Nephron (organoid): Measurements from ENCODE around the gene SDSL.

ENCODE experiments used
- H3K27ac Mint-ChIP-seq, 3 experiments: 2 replicates each; pipeline ENCODE4 v1.8.0; 2020; ENCODE audit warnings: mixed read lengths in 3 of 3, mild to moderate bottlenecking in 2 of 3, moderate library complexity in 1 of 3
- H3K27me3 Mint-ChIP-seq: 2 replicates; pipeline ENCODE4 v1.8.0; 2021; ENCODE audit warnings: low read depth, mild to moderate bottlenecking, moderate library complexity, mixed read lengths
- H3K36me3 Mint-ChIP-seq: 2 replicates; pipeline ENCODE4 v1.8.0; 2020; ENCODE audit warnings: low read depth, mixed read lengths
- H3K4me1 Mint-ChIP-seq: 2 replicates; pipeline ENCODE4 v1.8.0; 2020; ENCODE audit warnings: mixed read lengths
- H3K4me3 Mint-ChIP-seq, 3 experiments: 2 replicates each; pipeline ENCODE4 v1.8.0; 2020; ENCODE audit warnings: mild to moderate bottlenecking in 3 of 3, mixed read lengths in 3 of 3, moderate library complexity in 2 of 3
- H3K9me3 Mint-ChIP-seq: 2 replicates; pipeline ENCODE4 v1.8.0; 2020; ENCODE audit warnings: mixed read lengths
- CTCF ChIP-seq, 3 experiments: fragments of 200-600 bp; sonication (generic); IDR thresholded peaks; one replicate each; pipeline ENCODE4 v1.5.0; 2021; ENCODE audit warnings: antibody characterized with exemption in 3 of 3; ENCODE audit not compliant: unreplicated experiment in 3 of 3

The SDSL gene

GRCh38 chr12:113392988-113393579 is 29.1 kb upstream of the SDSL start:
- TF ChIP-seq CTCF (IDR thresholded peaks at IDR 0.05; ENCODE audit: unreplicated experiment in 3 of 3), result no peak
- no peaks in the 10 kb centered on the region for H3K9me3 Mint-ChIP-seq
- H3K36me3 Mint-ChIP-seq, result peaks cover 5% of the 10 kb centered on the region
- no peaks in the 10 kb centered on the region for H3K4me1 Mint-ChIP-seq
- H3K27me3 Mint-ChIP-seq, result peaks cover 15% of the 10 kb centered on the region
- no peak overlapping the region for H3K4me3 Mint-ChIP-seq
- no peak overlapping the region for H3K27ac Mint-ChIP-seq

GRCh38 chr12:113393749-113394148 is 28.4 kb upstream of the SDSL start:
- peaks cover 15% of the 10 kb centered on the region for H3K27me3 Mint-ChIP-seq
- H3K9me3 Mint-ChIP-seq, result no peaks in the 10 kb centered on the region
- H3K36me3 Mint-ChIP-seq, result peaks cover 2% of the 10 kb centered on the region
- H3K27ac Mint-ChIP-seq, result no peak overlapping the region
- no peak overlapping the region for H3K4me3 Mint-ChIP-seq
- no peaks in the 10 kb centered on the region for H3K4me1 Mint-ChIP-seq
- no peak for TF ChIP-seq CTCF (IDR thresholded peaks at IDR 0.05; ENCODE audit: unreplicated experiment in 3 of 3)

- no peak for TF ChIP-seq CTCF (IDR thresholded peaks at IDR 0.05; ENCODE audit: unreplicated experiment in 3 of 3)
- H3K36me3 Mint-ChIP-seq, result no peaks in the 10 kb centered on the region
- no peak overlapping the region for H3K4me3 Mint-ChIP-seq
- no peaks in the 10 kb centered on the region for H3K4me1 Mint-ChIP-seq
- H3K27ac Mint-ChIP-seq, result no peak overlapping the region
- peaks cover 22% of the 10 kb centered on the region for H3K27me3 Mint-ChIP-seq
- H3K9me3 Mint-ChIP-seq, result no peaks in the 10 kb centered on the region
These were observed 27.1 kb upstream of the SDSL start for GRCh38 chr12:113395119-113395518.

- H3K27ac Mint-ChIP-seq, result no peak overlapping the region
- H3K27me3 Mint-ChIP-seq, result peaks cover 24% of the 10 kb centered on the region
- no peaks in the 10 kb centered on the region for H3K9me3 Mint-ChIP-seq
These were observed 26.0 kb upstream of the SDSL start for GRCh38 chr12:113396200-113396599.

GRCh38 chr12:113396828-113397496 is 25.2 kb upstream of the SDSL start:
- Mint-ChIP-seq H3K27ac (no peak overlapping the region), H3K9me3 (no peaks in the 10 kb centered on the region), H3K27me3 (peaks cover 28% of the 10 kb centered on the region), H3K4me3 (no peak overlapping the region), H3K36me3 (no peaks in the 10 kb centered on the region), H3K4me1 (no peaks in the 10 kb centered on the region)
- TF ChIP-seq CTCF (IDR thresholded peaks at IDR 0.05; ENCODE audit: unreplicated experiment in 3 of 3), result no peak

More at GRCh38 chr12:113396200-113396599, 26.0 kb upstream of the SDSL start:
- Mint-ChIP-seq H3K4me3 (no peak overlapping the region), H3K36me3 (no peaks in the 10 kb centered on the region), H3K4me1 (no peaks in the 10 kb centered on the region)
- no peak for TF ChIP-seq CTCF (IDR thresholded peaks at IDR 0.05; ENCODE audit: unreplicated experiment in 3 of 3)
